SK-N-SH (cell line): ENCODE data around the gene SPIN1. TPM values are rescaled to one million over a fixed set of nuclear protein-coding genes. Genes with fewer than 3 reads are reported as not detected.
"Not testable (repeated sequence)": the region's sequence is repeated elsewhere in the genome, so short reads cannot be mapped to it uniquely, and the experiment has no call there.

Source experiments
- CTCF ChIA-PET: fragments of 300-600, 350-600 bp; formaldehyde crosslinking; extraction: SDS; loops from one replicate; lab custom pipeline; 2021; lab: Yijun Ruan, JAX
- POLR2A ChIA-PET: fragments of 350-600 bp; sonication (Branson Sonifier 250); formaldehyde crosslinking; extraction: SDS; loops from one replicate; lab custom pipeline; 2020; ENCODE audit warnings: antibody characterized with exemption, inconsistent platforms; lab: Yijun Ruan, JAX
- DNase-seq: peaks from one replicate; pipeline ENCODE4 v3.0.0; 2012
- H2AFZ ChIP-seq: fragments of 200-600 bp; sonication (generic); 2 replicates; pipeline ENCODE4 v1.8.1; 2016; ENCODE audit warnings: antibody characterized with exemption, mild to moderate bottlenecking, low read depth
- H3F3A ChIP-seq: fragments of 200-600 bp; sonication (generic); replicated peaks from 2 replicates; pipeline ENCODE3; 2016; ENCODE audit warnings: antibody characterized with exemption, mild to moderate bottlenecking; ENCODE audit not compliant: insufficient read depth
- H3K27ac ChIP-seq, 2 experiments: fragments of 200-500 bp in 1 of 2; fragments of 200-600 bp in 1 of 2; sonication (Bioruptor generic) in 1 of 2; sonication (generic), shearing (Covaris generic) in 1 of 2; 2 replicates each; pipeline versions ENCODE4 v1.5.1 to v1.6.1; 2014 to 2016; ENCODE audit warnings: low read depth in 2 of 2, inconsistent platforms in 1 of 2, low read length in 1 of 2, mild to moderate bottlenecking in 1 of 2, mixed read lengths in 1 of 2
- H3K27me3 ChIP-seq: fragments of 200-600 bp; sonication (generic), shearing (Covaris generic); 2 replicates; pipeline ENCODE4 v1.6.1; 2016; ENCODE audit warnings: mixed run types; ENCODE audit not compliant: insufficient read depth
- H3K36me3 ChIP-seq, 2 experiments: fragments of 200-500 bp in 1 of 2; fragments of 200-600 bp in 1 of 2; sonication (Bioruptor generic) in 1 of 2; sonication (generic) in 1 of 2; replicated peaks in 1 of 2; 2 replicates each; pipeline versions ENCODE3 to v1.5.1; 2014 to 2016; ENCODE audit warnings: low read length in 1 of 2, mild to moderate bottlenecking in 1 of 2; ENCODE audit not compliant: insufficient read depth in 2 of 2, control insufficient read depth in 1 of 2
- H3K4me1 ChIP-seq, 2 experiments: fragments of 200-500 bp in 1 of 2; fragments of 200-600 bp in 1 of 2; sonication (Bioruptor generic) in 1 of 2; sonication (generic), shearing (Covaris generic) in 1 of 2; 2 replicates each; pipeline versions ENCODE4 v1.5.1 to v1.6.1; 2014 to 2016; ENCODE audit warnings: low read depth in 1 of 2, low read length in 1 of 2, mixed run types in 1 of 2; ENCODE audit not compliant: insufficient read depth in 2 of 2, control insufficient read depth in 1 of 2
- H3K4me2 ChIP-seq: fragments of 200-600 bp; sonication (generic), shearing (Covaris generic); 2 replicates; pipeline ENCODE4 v1.6.1; 2017; ENCODE audit warnings: mixed run types
- H3K4me3 ChIP-seq, 2 experiments: fragments of 200-500 bp in 1 of 2; fragments of 200-600 bp in 1 of 2; sonication (Bioruptor generic) in 1 of 2; sonication (generic), shearing (Covaris generic) in 1 of 2; 2 replicates each; pipeline versions ENCODE4 v1.5.1 to v1.8.1; 2014 to 2016; ENCODE audit warnings: low read depth in 2 of 2, inconsistent platforms in 1 of 2, low read length in 1 of 2, mild to moderate bottlenecking in 1 of 2, mixed read lengths in 1 of 2, moderate library complexity in 1 of 2
- H3K79me2 ChIP-seq: fragments of 200-600 bp; sonication (generic); 2 replicates; pipeline ENCODE4 v1.8.1; 2017; ENCODE audit warnings: mild to moderate bottlenecking; ENCODE audit not compliant: insufficient read depth
- H3K9ac ChIP-seq: fragments of 200-600 bp; sonication (generic); 2 replicates; pipeline ENCODE4 v1.6.1; 2017; ENCODE audit warnings: mixed run types
- H3K9me2 ChIP-seq: fragments of 200-600 bp; sonication (generic); 2 replicates; pipeline ENCODE4 v1.6.1; 2017; ENCODE audit warnings: mixed run types
- H3K9me3 ChIP-seq: fragments of 200-600 bp; sonication (generic); 2 replicates; pipeline ENCODE4 v1.6.1; 2017; ENCODE audit warnings: mixed run types, mild to moderate bottlenecking, moderate library complexity
- H4K20me1 ChIP-seq: fragments of 200-600 bp; sonication (generic); 2 replicates; pipeline ENCODE4 v1.6.1; 2017; ENCODE audit warnings: mild to moderate bottlenecking, mixed run types; ENCODE audit not compliant: insufficient read depth
- NFIC ChIP-seq: IDR thresholded peaks from 2 replicates; pipeline ENCODE4 v1.4.0; 2012; ENCODE audit warnings: borderline replicate concordance
- RFX5 ChIP-seq: IDR thresholded peaks from 2 replicates; pipeline ENCODE4 v1.6.1; 2012; ENCODE audit warnings: mild to moderate bottlenecking, improper control_type of control experiment, low read length
- TAF1 ChIP-seq: IDR thresholded peaks from 2 replicates; pipeline ENCODE4 v1.6.1; 2012; ENCODE audit warnings: low read depth, mild to moderate bottlenecking, low read length, moderate library complexity, borderline replicate concordance
- TEAD4 ChIP-seq: IDR thresholded peaks from 2 replicates; pipeline ENCODE4 v1.4.0; 2012; ENCODE audit warnings: mild to moderate bottlenecking, borderline replicate concordance; ENCODE audit not compliant: insufficient read depth
- ZBTB33 ChIP-seq: IDR thresholded peaks from 2 replicates; pipeline ENCODE4 v1.4.0; 2012; ENCODE audit warnings: low read depth, borderline replicate concordance
- WGBS: methylation state at CpG from one replicate; pipeline ENCODE4 v1.1.6; 2017; ENCODE audit warnings: low lambda C conversion rate; 5-methylcytosine and 5-hydroxymethylcytosine counted together
- polyA plus RNA-seq, 3 experiments: library from polyadenylated mRNA; depleted of rRNA; stranded (reverse); fragments of >200 nt; gene quantifications; 2 replicates each; pipeline ENCODE4 v1.2.3, GENCODE V29; 2012

Gene SPIN1
- polyA plus RNA-seq, 1 of the 3 experiments (the other 2 are of a cell fraction): 35.8 TPM

- H3K27me3 ChIP-seq, H4K20me1 ChIP-seq, H3K4me1 ChIP-seq, H2AFZ ChIP-seq, H3K27ac ChIP-seq, H3F3A ChIP-seq, H3K4me3 ChIP-seq, H3K4me2 ChIP-seq, H3K9me3 ChIP-seq, H3K36me3 ChIP-seq, H3K9me2 ChIP-seq, POLR2A ChIA-PET, CTCF ChIA-PET, H3K9ac ChIP-seq, H3K79me2 ChIP-seq, DNase-seq: not testable (repeated sequence)
- WGBS: 85% methylated on average over 10 of the region's 10 CpGs
These were observed 6.9 kb upstream of the SPIN1 start for GRCh38 chr9:88381322-88381721.

GRCh38 chr9:88383176-88383575 is 5.1 kb upstream of the SPIN1 start:
- no peak for DNase-seq
- TF ChIP-seq TAF1 (no peak), TEAD4 (no peak), NFIC (no peak), ZBTB33 (no peak), RFX5 (no peak)
- H3K79me2 ChIP-seq: peaks cover 4% of the 10 kb centered on the region; the same call in 1 of the 2 replicates
- 92% methylated on average over 3 of the region's 3 CpGs for WGBS
- H3K27me3 ChIP-seq: no peaks in the 10 kb centered on the region
- H3K36me3 ChIP-seq: no peaks in the 10 kb centered on the region
- H3K9ac ChIP-seq: no peak overlapping the region
- peaks cover 0 to 6% of the 10 kb centered on the region in 2 experiments; a peak in 1 of 4 replicates for H3K4me1 ChIP-seq
- no peak overlapping the region for H2AFZ ChIP-seq
- no peaks in the 10 kb centered on the region for H3K9me2 ChIP-seq
- CTCF ChIA-PET: no interaction called here
- no peak overlapping the region for H3K27ac ChIP-seq
- POLR2A ChIA-PET: no interaction called here
- no peaks in the 10 kb centered on the region for H4K20me1 ChIP-seq
- no peak overlapping the region for H3K4me3 ChIP-seq
- H3K9me3 ChIP-seq: no peaks in the 10 kb centered on the region
- H3K4me2 ChIP-seq: no peak overlapping the region
- H3F3A ChIP-seq: no peaks in the 10 kb centered on the region

- CTCF ChIA-PET: interaction anchor here (0.6 kb wide), 1 partner anchor 564 kb away, joined by 3 read pairs; no protein-coding TSS in a partner anchor
- H4K20me1 ChIP-seq: peaks cover 14% of the 10 kb centered on the region
- POLR2A ChIA-PET, DNase-seq, H3K27me3 ChIP-seq, H3K9me3 ChIP-seq, H3K4me2 ChIP-seq, H2AFZ ChIP-seq, H3K36me3 ChIP-seq, H3K9ac ChIP-seq, H3K27ac ChIP-seq, H3K9me2 ChIP-seq, H3K4me3 ChIP-seq, H3F3A ChIP-seq: not testable (repeated sequence)
- H3K79me2 ChIP-seq: peaks cover 27% of the 10 kb centered on the region
- 92% methylated on average over 4 of the region's 4 CpGs for WGBS
- H3K4me1 ChIP-seq: peaks cover 9 to 14% of the 10 kb centered on the region in 2 experiments; a peak in 3 of 4 replicates
These were observed 2.1 kb upstream of the SPIN1 start for GRCh38 chr9:88386137-88386536.
